GM21526 (cell line): ENCODE measurements around the gene FOS.

Source experiments
- ATAC-seq: cut with Tn5 transposase; IDR thresholded peaks from one replicate; pipeline ENCODE4 v1.9.1; 2021; ENCODE audit warnings: moderate library complexity; ENCODE audit not compliant: unreplicated experiment, low FRiP score

The FOS gene

DNA sequence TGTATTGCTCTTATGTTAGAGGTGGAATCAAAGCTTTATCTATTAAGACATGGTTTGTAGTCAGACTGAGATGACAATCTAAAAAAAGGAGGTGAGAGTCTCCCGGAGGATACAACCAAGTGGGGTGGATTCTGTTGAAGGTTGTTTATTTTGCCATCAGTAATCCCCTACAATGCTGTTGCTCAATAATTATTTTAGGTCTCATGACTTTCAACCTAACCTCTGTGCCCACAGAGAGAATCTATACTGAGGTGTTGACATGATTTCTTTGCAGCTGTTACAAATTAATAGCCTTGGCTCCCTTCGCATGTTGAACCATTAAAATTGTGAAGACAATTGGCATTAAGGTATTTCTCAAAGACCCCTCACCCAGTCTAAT is 28.7 kb upstream of the FOS start:
- no peak for ATAC-seq

DNA sequence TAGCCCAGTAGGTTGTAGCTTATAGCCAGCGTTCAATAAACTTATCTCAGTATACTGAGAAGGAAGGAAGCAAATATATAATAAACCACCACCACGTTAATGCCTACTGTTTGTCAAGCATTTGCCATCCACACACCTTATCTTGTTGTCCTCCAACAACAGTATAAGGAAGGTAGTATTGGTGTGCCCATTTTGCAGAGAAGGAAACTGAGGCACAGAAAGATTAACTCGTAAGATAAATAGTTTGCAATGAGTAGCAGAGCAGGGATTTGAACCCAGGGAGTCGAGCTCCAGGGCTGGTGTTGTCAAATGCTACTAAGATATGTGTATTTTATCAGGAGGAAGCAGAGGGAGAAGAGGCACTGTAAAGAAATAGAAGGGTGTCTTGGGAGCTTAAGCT is 27.8 kb upstream of the FOS start:
- ATAC-seq = no peak

DNA sequence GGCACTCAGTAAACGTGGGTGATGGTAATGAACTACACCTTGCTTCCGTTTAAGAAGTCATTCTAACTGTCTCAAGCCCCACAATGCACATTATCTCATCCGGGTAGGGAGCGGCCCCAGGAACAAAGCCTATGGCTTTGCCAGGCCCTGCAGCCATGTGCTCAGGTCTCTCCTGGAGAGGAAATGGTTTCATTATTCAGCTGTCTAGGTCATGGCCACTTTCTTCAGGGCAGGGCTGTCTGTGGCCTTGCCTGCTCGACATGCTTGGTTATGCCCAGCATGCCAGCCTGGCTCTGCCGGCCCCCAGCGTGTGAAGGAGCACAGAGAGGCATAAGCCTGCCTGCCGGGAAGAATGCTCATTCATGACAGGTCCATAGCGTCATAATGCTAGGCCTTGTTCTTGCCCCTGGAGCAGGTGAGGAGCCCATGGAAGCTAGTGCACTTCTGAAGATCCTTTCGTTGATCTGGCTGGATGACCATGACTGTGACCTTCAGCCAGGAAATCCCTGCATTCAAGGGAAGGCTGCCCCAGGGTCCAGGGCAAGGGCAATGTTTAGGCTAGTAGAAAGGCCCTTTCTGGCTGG is 26.3 kb upstream of the FOS start:
- ATAC-seq = no peak

DNA sequence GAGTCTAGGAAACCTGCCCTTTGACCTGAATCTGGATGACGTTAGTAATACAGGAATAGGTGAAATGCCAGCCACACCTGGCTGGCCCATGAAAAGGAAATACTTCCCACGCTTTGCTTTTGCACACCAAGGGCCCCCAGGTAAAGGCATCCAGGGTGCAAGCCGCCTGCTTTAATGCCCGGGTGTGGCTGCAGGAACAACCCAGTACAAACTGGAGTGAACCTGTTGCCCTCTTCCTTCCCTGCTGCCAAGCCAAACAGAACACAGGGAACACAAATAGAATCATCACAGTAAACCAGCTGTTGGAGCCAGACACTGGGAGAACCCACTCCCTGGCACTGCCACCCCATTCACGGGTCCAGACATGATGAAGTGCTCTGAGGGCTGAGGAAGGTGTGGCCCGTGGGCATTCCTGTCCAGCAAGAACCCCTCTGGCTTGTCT is 24.2 kb upstream of the FOS start:
- no peak for ATAC-seq

DNA sequence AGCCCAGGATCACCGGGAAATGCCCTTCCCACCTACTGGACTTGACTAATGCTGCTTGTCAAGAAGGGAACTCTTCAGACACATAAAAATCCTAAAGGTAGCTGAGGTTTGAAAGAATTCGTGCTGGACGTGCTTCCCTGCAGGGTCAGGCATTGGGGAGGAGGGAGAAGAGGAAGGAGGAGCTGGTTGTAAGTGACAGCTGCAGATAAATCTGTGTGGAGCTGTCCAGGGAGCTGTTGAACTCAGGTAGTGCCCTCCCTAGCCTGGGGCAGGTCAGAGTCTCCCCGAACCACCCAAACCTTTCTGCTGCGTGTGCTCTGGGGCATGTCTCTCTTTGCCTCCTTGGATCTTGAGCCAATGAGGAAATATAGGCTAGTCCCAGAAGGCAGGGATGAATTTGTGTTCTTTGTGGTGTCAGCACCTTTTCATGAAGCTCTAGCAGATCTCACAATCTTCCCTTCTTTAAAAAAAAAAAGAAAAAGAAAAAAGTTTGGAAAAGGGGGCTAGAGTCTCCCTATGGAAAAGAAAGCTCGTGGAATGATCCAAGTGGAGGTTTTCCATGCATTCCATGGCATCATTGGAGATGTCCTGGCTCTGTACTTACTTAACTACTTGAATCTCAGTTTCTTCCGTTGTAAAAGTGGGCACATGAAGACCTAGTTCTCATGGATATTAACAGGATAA is 23.6 kb upstream of the FOS start:
- no peak for ATAC-seq

DNA sequence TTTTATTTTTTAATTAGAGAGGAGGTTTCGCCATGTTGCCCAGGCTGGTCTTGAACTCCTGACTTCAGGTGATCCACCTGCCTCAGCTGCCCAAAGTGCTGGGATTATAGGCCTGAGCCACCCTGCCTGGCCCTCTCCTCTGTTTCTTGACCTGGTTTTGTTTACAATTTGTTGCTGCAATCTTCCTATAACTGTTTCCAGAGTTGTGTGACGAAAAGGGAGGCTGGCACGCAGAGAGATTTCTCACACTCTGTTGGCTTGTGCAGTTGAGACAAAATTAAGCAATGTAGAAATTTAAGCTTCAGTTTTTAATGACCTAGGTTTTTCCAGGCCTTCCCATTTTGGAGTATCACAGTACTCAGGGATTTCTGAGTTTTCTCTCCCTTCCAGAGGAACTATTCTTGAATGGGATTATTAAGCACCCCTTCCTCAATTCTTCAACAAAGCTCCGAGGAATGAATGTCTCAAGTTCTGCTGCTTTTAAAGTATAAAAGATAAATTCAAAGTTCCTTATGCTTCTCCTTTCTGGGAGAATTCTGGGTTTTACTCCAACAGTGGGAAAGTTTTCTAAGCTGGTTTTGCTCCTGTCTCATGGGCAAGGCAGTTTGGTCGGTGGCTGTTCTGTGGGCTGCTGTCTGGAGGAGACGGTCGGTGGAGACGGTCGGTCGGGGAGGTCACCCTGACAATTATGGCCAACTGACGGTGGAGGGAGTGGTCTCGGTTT is 20.4 kb upstream of the FOS start:
- peak; percentile 34 for ATAC-seq

DNA sequence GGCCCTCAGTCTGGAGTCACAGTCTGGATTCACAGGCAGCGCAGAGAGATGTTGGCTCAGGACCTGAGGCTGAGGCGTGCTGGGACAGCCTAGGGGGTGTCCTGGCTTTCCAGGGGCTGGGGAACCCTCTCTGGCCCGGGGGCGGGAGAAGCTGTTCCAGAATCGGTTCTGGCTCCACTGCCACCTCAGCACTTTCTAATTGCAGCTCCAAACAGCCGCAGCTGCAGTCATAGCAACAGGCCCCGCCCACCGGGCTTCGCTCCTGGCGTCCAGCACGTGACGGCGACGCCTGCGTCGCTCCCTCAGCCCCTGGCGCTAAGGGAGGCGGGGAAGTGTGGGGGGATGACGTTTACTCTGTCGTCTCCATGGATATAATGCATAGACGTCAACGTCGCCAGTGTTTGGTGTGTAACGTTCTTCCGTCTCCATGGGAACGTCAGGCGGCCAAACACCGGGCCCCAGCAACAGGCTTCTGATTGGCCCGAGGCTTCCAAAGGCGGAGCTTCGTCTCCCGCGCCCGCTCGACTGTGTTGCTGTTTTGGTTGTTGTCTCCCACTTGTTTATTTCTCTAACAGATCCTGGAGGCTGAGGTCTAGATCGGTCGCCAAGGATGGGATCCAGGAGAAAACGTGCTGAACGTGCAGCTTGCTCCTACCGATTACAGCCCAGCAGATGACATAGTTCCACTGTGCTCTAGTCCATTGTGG is 19.7 kb upstream of the FOS start:
- ATAC-seq = peak; percentile 92

DNA sequence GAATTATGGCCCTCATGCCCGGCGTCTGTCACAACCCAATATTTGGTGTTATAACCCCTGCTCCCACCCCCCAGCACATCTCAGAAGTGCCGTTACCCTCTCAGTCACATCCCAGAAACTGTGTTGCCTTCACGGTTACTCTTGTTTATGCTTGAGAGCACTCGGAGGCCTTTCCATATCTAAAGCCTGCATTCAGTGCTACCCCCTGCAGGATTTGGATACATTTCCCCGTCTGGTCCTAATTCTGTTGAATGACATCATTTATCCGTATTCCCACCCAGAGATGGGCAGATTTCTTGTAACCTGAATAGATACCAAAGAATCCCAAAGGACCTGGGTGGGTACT is 19.1 kb upstream of the FOS start:
- ATAC-seq = no peak

DNA sequence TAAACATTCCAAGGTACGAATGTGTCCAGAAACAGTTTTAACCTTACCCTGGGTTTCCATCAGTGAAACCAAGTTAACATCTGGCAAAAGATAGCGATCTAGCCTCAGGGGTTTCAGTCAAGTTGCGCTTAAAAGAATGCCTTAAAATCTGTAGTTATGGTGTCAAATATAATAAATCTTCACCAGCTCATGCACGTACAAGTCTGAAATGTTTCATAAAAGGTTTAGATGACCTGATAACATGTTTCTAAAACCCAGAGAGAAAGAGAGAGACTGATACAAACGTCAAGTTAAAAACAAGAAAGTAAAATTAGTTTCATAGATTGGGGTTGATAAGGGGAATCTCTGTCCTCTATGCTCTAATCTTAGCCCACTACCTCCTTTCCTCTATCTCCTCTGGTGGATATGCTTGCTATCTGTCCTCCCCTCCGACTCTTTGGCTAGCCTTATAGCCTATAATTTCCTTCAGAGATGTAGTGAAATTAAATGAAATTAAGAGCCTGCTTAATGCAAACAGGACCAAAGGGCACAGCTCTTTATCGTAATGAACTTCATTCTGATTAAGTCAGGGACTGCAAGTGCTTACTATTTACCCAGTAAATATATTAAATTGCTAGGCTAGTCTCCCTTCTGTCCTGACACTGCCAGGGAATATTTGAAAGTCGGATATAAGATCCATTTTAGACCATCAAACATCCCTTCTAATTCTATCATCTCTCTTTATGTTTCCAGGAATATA is 18.4 kb upstream of the FOS start:
- ATAC-seq = no peak

DNA sequence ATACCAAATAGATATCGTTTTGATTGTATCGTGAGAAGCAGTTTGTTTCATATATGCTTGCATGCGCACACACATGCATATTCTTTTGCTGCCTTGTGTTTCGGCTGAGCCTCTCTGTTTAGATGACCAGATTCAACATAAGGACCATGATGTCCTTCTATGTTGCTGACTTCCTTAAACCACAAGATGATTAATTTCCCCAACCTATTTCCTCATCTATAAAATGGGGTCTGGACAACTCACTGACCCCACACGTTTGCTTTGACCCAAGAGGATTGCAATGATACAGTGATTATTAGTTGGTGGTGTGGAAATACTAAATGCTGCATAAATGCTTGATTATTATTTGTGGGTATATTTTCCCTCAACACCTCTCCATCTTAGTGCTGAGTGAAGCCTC is 16.8 kb upstream of the FOS start:
- ATAC-seq = no peak

DNA sequence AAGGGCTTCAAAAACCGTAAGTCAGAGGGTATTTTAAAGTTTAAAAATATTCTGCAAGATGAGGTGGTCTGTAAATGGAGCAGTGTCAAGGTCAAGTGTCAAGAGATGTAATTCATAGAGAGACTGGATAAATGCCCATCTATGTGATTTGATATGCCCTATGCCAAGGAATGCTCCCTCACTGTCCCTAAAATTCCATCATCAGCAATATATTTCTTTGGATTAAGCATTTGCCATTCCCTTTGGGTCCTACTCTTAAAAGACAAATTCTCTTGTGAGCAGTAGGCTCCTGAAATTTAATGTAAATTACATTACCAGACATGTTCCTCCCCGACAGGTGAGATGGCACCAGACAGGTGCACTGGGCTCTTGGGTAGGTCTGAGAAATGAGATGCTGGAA is 16.0 kb upstream of the FOS start:
- ATAC-seq = no peak

DNA sequence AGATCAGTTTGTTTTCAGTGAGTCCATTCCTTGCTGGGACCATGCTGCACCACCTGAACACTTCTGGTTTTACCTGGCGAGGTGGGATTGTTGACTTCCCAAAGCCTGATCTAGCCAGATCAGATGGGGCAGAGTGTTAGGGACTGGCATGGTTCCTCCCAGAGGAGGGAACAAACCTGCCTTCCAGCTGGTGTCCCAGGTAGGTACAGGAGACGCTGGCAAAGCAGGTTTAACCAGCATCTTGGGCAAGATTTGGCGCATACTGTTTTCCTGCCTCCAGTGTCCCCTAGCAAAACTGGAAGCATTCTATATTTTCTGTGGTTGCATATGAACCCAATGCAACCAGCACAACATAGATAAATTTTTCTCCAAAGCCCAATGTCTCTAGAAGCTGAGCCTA is 14.6 kb upstream of the FOS start:
- no peak for ATAC-seq

DNA sequence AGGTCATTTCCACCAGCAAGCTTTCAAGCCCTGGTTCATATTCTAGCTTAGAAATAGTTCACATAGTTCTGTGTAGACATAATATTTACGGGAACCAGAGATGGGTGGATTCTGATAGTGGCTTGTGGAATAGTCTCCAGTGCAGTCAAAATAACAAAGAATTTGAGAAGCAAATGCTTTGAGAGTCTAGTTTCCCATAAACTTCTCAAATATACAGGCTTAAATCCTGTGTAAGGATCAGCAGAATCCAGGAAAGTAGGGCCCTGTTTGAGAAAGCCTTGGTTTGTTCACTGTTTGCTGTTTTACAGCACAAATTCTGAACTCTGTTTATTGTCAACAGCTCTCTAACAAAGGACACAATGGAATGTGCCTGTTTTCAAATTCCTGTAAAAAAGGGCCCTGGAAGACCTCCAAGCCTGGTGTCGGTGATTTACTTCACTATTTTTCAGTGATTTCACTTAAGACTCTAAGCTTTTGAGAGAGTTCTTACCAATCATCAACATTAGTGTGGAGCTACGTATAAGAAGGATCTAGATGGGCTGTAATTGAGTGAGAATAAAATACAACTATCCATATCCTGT is 11.4 kb upstream of the FOS start:
- ATAC-seq = no peak

DNA sequence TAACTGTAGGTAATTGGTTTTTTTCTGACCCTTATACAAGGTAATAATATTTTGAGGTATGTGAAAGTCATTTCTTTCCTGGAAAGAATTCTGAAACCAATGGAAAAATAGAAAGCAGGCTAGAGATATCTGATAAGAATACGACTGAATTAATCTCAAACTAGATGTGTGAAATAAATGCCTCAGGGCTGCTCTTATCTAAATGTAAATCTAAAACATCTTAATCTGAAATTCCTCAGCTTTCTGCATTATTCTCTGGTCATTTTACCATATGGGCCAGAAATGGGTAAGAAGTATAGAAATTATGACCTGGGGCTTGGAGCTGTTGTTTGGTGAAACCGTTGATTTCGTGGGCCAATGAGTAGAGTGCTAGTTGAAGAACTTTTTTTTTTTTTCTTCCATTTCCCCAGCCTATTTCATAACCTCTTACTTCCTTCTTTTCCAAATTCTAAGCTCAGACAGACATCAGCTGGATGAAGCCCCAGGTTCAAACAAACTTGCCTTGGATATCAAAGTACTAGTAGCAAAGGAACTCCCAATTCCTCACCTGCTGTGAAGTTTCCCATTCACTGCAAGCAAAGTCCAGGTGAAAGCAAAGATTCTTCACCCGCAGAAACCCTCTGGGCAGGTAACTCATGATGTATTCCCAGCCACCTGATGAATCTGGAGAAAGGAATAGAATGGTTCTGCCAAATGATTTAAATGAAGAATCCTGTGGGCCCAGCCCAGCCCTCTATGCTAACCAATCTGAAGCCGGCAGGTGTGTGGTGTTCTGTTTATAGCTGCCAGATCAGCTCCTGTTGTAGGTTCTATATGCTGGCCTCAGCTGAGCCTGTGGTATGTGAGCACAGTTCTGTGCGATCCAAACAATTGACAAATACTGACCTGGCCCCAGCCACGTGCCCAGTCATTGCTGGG is 9.7 kb upstream of the FOS start:
- ATAC-seq = no peak

DNA sequence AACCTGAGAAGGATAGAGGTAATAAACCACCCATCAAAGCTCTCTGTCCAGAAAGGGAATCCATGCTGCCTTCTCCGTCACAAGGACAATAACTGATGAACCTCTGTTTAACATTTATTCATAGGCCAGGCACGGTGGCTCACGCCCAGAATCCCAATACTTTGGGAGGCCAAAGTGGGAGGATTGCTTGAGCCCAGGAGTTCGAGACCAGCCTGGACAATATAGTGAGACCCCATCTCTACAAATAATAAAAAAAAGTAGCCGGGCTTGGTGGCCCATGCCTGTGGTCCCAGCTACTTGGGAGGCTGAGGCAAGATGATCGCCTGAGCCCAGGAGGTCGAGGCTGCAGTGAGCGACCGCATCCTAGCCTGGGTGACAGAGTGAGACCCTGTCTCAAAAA is 7.1 kb upstream of the FOS start:
- no peak for ATAC-seq

DNA sequence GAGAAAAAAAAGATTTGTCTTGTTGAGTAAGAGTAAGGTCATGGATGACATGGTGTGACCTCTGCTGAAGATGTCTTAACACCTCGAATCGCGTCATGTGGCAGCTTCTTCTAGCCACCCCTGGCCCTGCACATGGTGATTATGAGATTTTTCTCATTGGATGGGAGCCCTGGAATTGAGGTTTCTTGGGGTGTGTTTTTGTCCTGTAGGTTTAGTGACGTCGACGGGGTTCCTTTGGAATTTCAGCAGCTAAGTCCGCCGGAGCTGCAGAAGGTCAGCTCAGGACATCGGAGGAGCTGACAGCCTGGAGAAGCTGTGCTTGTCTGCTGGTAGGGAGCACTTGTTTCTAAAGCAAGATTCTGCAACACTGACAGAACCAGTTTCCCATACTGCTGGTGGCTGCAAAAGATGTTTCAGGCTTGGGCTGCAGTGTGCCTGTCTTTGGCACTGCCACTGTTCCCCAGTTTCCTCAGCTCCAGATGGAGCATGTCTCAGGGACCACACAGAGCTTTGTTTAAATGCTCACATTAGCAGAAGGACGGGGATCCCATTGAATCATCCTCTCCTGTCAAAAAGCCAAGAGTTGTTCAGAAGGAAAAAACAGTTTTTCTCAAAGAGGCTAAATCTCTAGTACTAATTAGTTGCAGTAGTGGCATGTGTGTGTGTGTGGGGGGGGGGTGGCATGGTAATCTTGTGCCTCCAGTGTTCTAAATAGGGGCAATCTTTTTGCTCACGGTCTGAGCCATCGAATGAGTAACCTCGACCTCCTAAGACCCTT is 5.2 kb upstream of the FOS start:
- ATAC-seq = no peak

DNA sequence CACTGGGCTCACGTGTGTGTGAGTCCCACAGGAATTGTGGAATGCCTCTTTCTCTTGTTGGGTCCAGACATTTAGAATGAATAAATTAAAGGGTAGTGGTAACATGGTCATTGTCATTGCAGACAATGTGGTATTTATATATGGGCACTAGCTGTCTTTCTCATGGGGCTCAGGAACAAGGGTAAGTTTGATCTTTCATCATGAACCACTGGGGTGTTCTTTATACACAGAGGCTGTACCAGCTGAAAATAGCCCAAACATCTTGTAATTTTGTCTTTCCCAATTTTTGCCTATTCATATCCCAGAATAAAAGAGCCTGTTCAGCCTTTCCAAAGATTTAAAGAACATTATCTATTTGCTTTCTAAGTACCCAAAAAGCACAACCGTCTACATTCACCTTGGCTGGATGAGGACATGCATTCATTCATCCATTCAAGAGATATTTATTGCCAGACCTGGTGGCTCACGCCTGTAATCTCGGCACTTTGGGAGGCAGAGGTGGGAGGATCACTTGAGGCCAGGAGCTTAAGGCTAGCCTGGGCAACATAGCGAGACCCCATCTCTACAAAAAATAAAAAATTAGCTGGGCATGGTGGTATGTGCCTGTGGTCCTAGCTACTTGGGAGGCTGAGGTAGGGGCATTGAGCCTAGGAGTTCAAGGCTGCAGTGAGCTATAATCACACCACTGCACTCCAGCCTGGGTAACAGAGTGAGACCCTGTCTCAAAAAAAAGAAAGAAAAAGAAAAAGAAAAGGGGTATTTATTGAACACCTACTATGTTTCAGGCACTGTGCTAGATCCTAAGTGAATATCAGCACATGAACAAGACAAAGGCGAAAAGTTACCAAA is 4.4 kb upstream of the FOS start:
- no peak for ATAC-seq
